ENCODE results near the gene RPL27. TPM values are rescaled to one million over a fixed set of nuclear protein-coding genes. Genes with fewer than 3 reads are reported as not detected.

The RPL27 gene
- total RNA-seq, 1 experiment from 2014 or later = 547 TPM

DNA sequence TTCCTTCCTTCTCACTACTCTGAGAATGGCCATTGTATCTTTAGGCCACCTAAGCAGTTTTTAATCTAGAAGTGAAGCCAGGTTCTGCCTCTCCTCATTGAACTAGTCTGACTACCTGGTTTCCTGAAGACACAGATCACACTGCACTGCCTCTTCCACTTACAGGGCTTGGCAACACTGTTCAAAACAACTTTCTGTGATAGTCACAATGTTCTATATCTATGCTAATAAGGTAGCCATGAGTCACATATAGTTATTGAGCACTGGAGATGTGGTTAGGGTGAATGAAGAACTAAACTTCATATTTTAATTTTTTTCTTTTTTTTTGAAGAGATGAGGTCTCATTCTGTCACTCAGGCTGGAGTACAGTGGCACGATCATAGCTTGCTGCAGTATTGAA, 53.8 kb downstream of the RPL27 start:
- no peaks in the 10 kb centered on the region for H3K27me3 ChIP-seq (replicated peaks; ENCODE audit: insufficient read depth, low read depth, low read length, poor library complexity)
- no peaks in the 10 kb centered on the region for H3K9me3 ChIP-seq (ENCODE audit: low read depth, low read length, poor library complexity, severe bottlenecking)
- POLR2A ChIA-PET (ENCODE audit: low non-redundant PET) = no interaction called here
- intact Hi-C loops (cut with micrococcal nuclease; ENCODE audit: unreplicated experiment) = no loop called here
- no peaks in the 10 kb centered on the region for H3K4me1 ChIP-seq (ENCODE audit: insufficient read depth, low read length, poor library complexity, severe bottlenecking)
- H3K36me3 ChIP-seq (ENCODE audit: insufficient read depth, low read length, poor library complexity, severe bottlenecking) = no peaks in the 10 kb centered on the region
- CTCF ChIA-PET = no interaction called here
- DNase-seq (ENCODE audit: low spot score) = no peak
- no TSS peak for BruUV-seq (replicated peaks)
- TF ChIP-seq, protein P1, sequence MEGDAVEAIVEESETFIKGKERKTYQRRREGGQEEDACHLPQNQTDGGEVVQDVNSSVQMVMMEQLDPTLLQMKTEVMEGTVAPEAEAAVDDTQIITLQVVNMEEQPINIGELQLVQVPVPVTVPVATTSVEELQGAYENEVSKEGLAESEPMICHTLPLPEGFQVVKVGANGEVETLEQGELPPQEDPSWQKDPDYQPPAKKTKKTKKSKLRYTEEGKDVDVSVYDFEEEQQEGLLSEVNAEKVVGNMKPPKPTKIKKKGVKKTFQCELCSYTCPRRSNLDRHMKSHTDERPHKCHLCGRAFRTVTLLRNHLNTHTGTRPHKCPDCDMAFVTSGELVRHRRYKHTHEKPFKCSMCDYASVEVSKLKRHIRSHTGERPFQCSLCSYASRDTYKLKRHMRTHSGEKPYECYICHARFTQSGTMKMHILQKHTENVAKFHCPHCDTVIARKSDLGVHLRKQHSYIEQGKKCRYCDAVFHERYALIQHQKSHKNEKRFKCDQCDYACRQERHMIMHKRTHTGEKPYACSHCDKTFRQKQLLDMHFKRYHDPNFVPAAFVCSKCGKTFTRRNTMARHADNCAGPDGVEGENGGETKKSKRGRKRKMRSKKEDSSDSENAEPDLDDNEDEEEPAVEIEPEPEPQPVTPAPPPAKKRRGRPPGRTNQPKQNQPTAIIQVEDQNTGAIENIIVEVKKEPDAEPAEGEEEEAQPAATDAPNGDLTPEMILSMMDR (conservative IDR thresholded peaks at IDR 0.05; ENCODE audit: low read depth, low read length) = no peak
- TF ChIP-seq EZH2 (IDR thresholded peaks at IDR 0.05; ENCODE audit: borderline replicate concordance, low read depth, low read length, poor library complexity, severe bottlenecking) = no peak
- H3K4me3 ChIP-seq (ENCODE audit: low read depth, low read length, poor library complexity, severe bottlenecking) = no peak overlapping the region
- no peak overlapping the region for H3K27ac ChIP-seq (ENCODE audit: low read depth, low read length, poor library complexity, severe bottlenecking)

Other genes starting within 250 kb of the RPL27 start
- gene RAMP2, start 237.2 kb upstream of the RPL27 start, total RNA-seq (2021) = 3.8 and 5.0 TPM in 2 replicates
- gene VPS25, start 225.0 kb upstream of the RPL27 start, total RNA-seq (2021) = 34.3 and 35.6 TPM in 2 replicates
- gene WNK4, start 217.8 kb upstream of the RPL27 start, total RNA-seq (2021) = 0.11 and 0.37 TPM in 2 replicates
- gene COA3, start 199.7 kb upstream of the RPL27 start, total RNA-seq (2021) = 29.0 and 30.5 TPM in 2 replicates
- not detected in 2 replicates for gene CNTD1, start 199.6 kb upstream of the RPL27 start, total RNA-seq (2021)
- 34.2 and 36.0 TPM in 2 replicates for gene BECN1, start 174.1 kb upstream of the RPL27 start, total RNA-seq (2021)
- 93.7 and 120 TPM in 2 replicates for gene PSME3, start 165.0 kb upstream of the RPL27 start, total RNA-seq (2021)
- 1.2 and 1.4 TPM in 2 replicates for gene AOC2, start 153.8 kb upstream of the RPL27 start, total RNA-seq (2021)
- 0.62 and 0.70 TPM in 2 replicates for gene AOC3, start 147.2 kb upstream of the RPL27 start, total RNA-seq (2021)
- not detected in 2 replicates for gene G6PC1, start 97.6 kb upstream of the RPL27 start, total RNA-seq (2021)
- 32.9 and 36.0 TPM in 2 replicates for gene AARSD1, start 34.0 kb upstream of the RPL27 start, total RNA-seq (2021)
- gene PTGES3L, start 18.3 kb upstream of the RPL27 start, total RNA-seq (2021) = 0.64 and 1.1 TPM in 2 replicates
- 7.3 and 8.0 TPM in 2 replicates for gene RUNDC1, start 17.9 kb upstream of the RPL27 start, total RNA-seq (2021)
- 4.9 and 7.2 TPM in 2 replicates for gene IFI35, start 8.4 kb downstream of the RPL27 start, total RNA-seq (2021)
- 45.2 and 47.0 TPM in 2 replicates for gene VAT1, start 24.0 kb downstream of the RPL27 start, total RNA-seq (2021)
- 5.5 and 6.7 TPM in 2 replicates for gene RND2, start 26.8 kb downstream of the RPL27 start, total RNA-seq (2021)
- 24.2 and 32.9 TPM in 2 replicates for gene BRCA1, start 126.9 kb downstream of the RPL27 start, total RNA-seq (2021)
- 19.5 and 23.0 TPM in 2 replicates for gene NBR1, start 172.8 kb downstream of the RPL27 start, total RNA-seq (2021)
- 1.8 and 2.1 TPM in 2 replicates for gene TMEM106A, start 213.5 kb downstream of the RPL27 start, total RNA-seq (2021)
- gene CCDC200, start 230.2 kb downstream of the RPL27 start, total RNA-seq (2021) = not detected in 2 replicates
- gene RNU2-1, start 235.6 kb downstream of the RPL27 start, total RNA-seq (2021) = 3,906 and 4,067 TPM in 2 replicates

Data from A673 (cell line).